Thyroid gland (tissue), 4 donors: ENCODE data around the gene CASP2.

Source experiments
- POLR2A ChIP-seq, 2 donors: fragments of 450-650 bp; IDR thresholded peaks; one replicate each; pipeline ENCODE4 v1.6.1; 2017; ENCODE audit warnings: antibody characterized with exemption in 2 of 2, mild to moderate bottlenecking in 2 of 2, moderate library complexity in 1 of 2
- TF ChIP-seq, protein P1 (sequence below), 6 experiments: fragments of 200-600 bp in 3 of 6; fragments of 450-650 bp in 3 of 6; sonication (generic) in 3 of 6; IDR thresholded peaks; one replicate each; pipeline ENCODE4 v1.5.1; 2016 to 2019; ENCODE audit warnings: antibody characterized with exemption in 6 of 6, mild to moderate bottlenecking in 2 of 6, inconsistent platforms in 1 of 6, moderate library complexity in 1 of 6

DNA sequence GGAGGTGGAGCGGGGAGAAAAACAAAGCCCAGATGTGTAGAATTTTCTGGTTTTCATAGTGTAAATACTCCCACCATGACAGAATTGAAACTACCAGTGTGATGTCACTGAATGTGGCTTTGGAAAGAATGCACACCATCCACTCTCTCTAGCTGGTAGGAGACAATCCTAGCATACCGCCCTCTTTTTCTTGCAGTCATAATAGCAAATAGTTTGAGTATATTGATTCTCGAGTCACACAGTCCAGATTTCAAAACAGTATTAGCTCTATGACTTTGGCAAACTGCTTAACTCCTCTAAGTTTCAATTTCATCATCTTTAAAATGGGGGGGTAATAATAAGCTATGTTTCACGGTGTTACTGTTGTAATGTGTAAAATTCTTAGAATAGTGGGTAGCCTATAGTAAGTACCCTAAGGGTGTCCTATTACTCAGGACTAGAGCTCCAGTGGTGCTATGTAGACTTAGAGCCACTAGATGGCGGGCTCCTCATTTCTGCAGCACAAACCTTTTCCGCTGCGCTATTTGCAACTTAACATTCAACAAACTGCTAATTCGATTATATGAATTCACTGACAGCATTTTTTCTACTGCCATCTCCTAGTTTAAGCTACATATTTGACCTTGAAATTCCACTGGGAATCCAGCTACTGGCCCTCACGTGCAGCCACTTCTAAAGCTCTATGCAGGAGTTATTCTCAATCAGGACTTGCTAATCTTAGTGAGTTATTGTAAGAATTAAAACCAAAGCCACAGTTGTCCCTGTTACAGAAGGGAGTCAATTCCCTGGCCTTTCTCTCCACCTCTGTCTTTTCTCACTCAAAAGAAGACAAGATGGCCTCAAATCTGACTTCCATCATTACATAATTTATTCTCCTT is 47.6 kb upstream of the CASP2 start:
- TF ChIP-seq, protein P1, sequence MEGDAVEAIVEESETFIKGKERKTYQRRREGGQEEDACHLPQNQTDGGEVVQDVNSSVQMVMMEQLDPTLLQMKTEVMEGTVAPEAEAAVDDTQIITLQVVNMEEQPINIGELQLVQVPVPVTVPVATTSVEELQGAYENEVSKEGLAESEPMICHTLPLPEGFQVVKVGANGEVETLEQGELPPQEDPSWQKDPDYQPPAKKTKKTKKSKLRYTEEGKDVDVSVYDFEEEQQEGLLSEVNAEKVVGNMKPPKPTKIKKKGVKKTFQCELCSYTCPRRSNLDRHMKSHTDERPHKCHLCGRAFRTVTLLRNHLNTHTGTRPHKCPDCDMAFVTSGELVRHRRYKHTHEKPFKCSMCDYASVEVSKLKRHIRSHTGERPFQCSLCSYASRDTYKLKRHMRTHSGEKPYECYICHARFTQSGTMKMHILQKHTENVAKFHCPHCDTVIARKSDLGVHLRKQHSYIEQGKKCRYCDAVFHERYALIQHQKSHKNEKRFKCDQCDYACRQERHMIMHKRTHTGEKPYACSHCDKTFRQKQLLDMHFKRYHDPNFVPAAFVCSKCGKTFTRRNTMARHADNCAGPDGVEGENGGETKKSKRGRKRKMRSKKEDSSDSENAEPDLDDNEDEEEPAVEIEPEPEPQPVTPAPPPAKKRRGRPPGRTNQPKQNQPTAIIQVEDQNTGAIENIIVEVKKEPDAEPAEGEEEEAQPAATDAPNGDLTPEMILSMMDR (IDR thresholded peaks at IDR 0.05): peak; percentile 78 to 90 (median 87)
- TF ChIP-seq POLR2A (IDR thresholded peaks at IDR 0.05): no peak
